Erythroblast (primary cell): Measurements from ENCODE around the gene EEF1AKMT3.

Experiments
- GATA1 ChIP-seq: IDR thresholded peaks from 2 replicates; pipeline ENCODE4 v1.6.1; 2011; ENCODE audit warnings: low read depth, mild to moderate bottlenecking, control low read depth, low read length, moderate library complexity
- POLR2A ChIP-seq: IDR thresholded peaks from 2 replicates; pipeline ENCODE4 v1.6.1; 2011; ENCODE audit warnings: mild to moderate bottlenecking, low read length

DNA sequence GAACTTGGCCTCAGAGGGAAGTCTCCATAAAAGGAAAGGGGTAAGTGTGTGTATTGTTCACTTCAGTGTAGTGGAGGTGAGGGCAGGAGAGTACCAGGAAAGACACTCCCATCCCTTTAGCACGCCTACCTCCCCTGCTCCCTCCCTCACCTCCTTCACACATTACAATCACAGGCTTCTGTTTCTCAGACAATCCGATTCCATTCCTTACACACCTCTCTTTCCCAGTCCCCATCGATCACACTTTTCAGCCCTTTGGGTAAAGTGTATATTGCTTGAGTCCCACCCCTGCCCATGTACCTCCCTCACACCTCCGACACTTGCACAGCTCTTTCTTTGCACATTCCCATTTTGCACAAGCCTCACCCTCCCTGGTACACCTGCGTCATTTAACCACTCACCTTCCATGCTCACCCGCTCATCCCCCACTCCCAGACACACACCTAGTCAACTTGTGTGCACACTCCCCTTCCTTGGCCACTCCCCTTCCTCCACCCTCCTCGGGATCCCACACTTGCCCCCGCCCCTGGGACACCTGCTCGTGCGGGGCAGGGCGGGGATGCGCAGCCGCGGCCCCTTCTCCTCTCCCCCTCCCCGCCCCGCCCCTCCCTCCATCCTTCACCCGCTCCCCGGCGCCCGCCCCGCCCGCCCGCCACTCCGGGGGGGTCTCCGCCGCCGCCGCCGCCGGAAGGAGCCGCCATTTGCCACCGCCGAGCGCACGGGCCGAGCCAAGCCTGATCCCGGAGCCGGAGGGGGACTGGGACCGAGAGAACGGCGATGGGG lies 17.8 kb upstream of the EEF1AKMT3 start, which contains the start of gene MARCHF9:
- TF ChIP-seq POLR2A (no peak), GATA1 (no peak)
